A673 (cell line): ENCODE measurements around the gene RAB11FIP4.

Experiments used
- CTCF ChIP-seq: fragments of 300-800, 200-600 bp; sonication (generic); conservative IDR thresholded peaks from 2 replicates; pipeline ENCODE4 v1.5.1; 2017; ENCODE audit warnings: low read depth, mild to moderate bottlenecking, antibody characterized with exemption, low read length, moderate library complexity, mixed read lengths
- EZH2 ChIP-seq: fragments of 200-600 bp; sonication (generic); IDR thresholded peaks from 2 replicates; pipeline ENCODE4 v1.6.1; 2017; ENCODE audit warnings: borderline replicate concordance, low read depth, mild to moderate bottlenecking, mixed read lengths, antibody characterized with exemption, low read length; ENCODE audit not compliant: poor library complexity, severe bottlenecking

GRCh38 chr17:31506517-31506916 is 115.0 kb downstream of the RAB11FIP4 start:
- TF ChIP-seq CTCF = no peak
- TF ChIP-seq EZH2 = no peak
